ENCODE results near the gene TNFSF9. TPM values are rescaled to one million over a fixed set of nuclear protein-coding genes. Genes with fewer than 3 reads are reported as not detected.

The TNFSF9 gene
- total and polyA plus RNA-seq, 2 of the 8 experiments (the other 6 are each of a cell fraction or from before 2014, with no cell fraction given), result 1.7 to 4.4 TPM

- no peak for TF ChIP-seq E2F6 (IDR thresholded peaks at IDR 0.05)
- no peak for TF ChIP-seq KDM5A (IDR thresholded peaks at IDR 0.05; ENCODE audit: low read length)
- no peak for TF ChIP-seq CHD1 (IDR thresholded peaks at IDR 0.05; ENCODE audit: low read depth, low read length)
- no peak for TF ChIP-seq FOSL1 (IDR thresholded peaks at IDR 0.05; ENCODE audit: insufficient read depth, low read depth, low read length)
- TF ChIP-seq MAX (IDR thresholded peaks at IDR 0.05), result no peak
Observed at GRCh38 chr19:6499052-6499790, 31.6 kb upstream of the TNFSF9 start (continued).

Data from H1 (cell line).